Activated naive CD4-positive, alpha-beta T cell treated with Interleukin-2 at 50 U/mL for 16 hours (primary cell): ENCODE results near the gene SNAPC5.

Experiments
- DNase-seq: peaks from one replicate; pipeline ENCODE4 v3.0.0-alpha.2; 2020

SNAPC5 gene

DNA sequence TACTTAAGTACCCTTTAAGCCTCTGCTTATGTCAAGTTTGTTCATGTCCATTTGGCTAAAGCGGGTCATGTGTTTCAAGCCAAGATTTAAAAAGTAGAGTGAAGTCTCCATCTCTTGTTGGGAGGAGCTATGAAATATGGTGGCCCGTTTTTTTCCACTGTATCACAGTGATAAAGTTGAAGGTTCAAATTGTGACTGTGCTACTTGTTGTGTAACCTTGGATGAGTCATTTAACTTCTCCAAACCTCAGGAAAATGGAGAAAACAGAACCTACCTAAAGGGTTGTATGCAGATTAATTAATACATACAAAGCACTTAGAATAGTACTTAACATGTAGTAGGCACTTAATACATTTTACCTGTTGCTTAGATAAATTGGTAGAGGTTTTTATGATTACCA lies 43.4 kb downstream of the SNAPC5 start:
- DNase-seq: no peak

DNA sequence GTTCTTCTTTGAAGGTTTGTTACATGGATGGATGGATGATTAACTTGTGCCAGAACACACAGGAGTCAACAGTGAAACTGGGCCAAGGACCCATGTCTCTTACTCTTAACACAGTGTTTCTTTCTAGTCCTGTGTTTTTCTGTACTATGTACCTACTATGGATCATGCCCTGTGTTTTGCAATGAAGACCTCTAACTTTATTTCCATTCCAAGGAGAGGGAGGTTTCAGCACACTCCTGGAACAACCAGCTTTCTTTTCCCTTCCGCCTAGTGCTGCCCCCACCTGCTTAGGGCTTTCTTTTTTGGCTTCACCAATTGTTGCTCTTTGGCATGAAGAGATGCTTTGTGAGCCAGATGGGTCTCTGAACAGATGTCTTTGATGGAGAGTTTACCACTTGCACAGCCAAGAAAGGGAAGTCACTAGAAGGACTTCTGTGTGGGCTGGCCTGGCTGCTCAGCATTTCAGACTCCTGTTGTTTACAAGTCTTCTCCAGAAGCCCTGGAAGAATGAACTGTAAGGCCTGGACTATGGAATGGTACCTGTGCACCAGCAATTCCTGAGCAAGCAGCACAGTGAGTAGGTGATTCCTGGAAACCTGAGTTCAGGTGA lies 44.5 kb downstream of the SNAPC5 start:
- DNase-seq: no peak

DNA sequence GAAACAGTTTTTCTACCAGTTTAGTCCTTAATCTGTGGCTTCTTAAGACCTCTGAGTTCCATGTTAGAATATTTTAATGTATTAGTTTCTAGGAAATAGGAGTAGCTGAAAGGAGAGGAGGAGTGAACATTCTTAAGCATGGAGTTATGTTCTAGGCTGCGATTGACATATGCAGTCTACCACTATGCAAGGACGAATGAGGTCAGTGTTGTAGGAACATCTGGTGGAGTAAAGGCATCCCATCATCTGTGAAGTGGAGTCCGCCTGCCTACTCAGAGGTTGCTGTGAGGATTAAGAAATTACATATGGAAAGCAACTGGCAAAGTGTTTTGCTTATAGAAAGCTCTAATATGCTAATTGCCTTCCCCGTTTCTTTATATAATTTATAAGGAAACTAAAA lies 45.1 kb downstream of the SNAPC5 start:
- DNase-seq: no peak
